ENCODE data around the gene TACR1.

The TACR1 gene

DNA sequence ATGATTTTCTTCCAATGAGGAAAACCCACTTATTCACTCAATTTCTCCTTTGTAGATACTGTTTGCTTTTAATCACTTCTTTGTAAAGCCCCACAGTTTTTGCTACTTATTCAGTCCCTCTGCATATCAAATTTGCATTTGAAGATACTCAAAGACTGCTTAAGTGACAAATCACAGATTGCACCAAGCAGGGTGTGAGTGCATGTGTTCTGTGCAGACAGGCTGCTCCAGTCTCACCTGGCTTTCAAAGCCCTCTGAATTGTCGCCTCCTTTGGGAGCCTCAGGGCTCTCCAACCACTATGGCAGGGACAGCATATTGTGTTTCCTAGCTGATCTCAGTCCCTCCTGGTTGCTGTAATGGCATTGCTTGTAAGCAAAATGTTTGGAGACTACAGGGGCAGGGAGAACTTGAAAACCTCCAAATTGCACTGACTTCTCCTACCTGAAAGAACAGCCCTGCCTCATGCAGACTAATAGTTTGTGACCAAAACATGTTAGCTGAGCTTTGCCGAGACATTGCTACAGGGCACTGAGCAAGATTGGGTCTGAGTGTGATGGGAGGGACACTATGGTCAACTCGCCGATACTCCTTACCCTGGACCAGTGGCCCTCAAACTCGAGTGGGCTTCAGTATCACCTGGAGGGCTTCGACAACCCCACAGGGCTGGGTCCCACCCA is 144.0 kb downstream of the TACR1 start:
- in situ Hi-C loops (cut with MboI; ENCODE audit: low sequenced_read_pairs) = no loop called here

- in situ Hi-C loops (cut with MboI; ENCODE audit: low sequenced_read_pairs) = no loop called here
These were observed 145.0 kb downstream of the TACR1 start for GRCh38 chr2:75054296-75054695.

- in situ Hi-C loops (cut with MboI; ENCODE audit: low sequenced_read_pairs) = no loop called here
These were observed 145.7 kb downstream of the TACR1 start for GRCh38 chr2:75053484-75054112.

- in situ Hi-C loops (cut with MboI; ENCODE audit: low sequenced_read_pairs) = no loop called here
These were observed 151.2 kb downstream of the TACR1 start for GRCh38 chr2:75047992-75048625.

DNA sequence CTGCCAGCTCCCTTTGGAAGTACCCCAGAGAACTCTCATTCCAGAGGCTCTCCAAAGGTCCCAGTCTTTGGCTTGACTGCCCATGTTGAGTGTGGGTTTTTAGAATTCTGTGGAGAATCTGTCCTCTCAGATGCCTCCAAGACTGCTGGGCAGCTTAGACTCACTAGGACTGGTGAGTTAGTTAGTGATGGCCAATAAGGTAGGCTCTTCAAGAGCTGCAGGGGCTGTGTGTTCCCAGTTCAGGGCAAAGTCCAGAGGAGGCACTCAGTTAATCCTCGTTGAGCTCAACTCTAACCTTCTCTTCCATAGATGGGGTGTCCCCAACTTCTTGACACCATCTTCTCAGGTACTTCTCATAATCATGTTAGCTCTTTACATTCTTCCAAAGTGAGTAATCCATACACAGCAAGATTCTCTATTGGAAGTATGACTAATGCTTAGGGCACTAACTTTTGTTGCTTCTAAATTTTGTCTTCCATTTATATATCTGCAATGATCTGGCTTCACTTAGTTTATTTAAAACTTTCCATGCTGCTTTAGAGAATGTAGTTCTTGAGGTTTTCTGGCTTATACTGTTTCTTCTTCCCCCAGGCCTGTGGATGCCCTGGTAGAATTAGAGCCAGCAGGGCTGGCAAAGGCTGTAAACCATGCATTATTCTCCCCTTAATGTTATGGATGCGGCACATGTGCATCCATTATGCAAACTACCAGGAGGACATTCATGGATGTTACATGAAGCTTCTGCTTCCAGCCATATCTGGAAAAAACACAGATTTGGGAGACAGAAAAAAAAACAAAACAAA is 151.9 kb downstream of the TACR1 start:
- in situ Hi-C loops (cut with MboI; ENCODE audit: low sequenced_read_pairs) = no loop called here

DNA sequence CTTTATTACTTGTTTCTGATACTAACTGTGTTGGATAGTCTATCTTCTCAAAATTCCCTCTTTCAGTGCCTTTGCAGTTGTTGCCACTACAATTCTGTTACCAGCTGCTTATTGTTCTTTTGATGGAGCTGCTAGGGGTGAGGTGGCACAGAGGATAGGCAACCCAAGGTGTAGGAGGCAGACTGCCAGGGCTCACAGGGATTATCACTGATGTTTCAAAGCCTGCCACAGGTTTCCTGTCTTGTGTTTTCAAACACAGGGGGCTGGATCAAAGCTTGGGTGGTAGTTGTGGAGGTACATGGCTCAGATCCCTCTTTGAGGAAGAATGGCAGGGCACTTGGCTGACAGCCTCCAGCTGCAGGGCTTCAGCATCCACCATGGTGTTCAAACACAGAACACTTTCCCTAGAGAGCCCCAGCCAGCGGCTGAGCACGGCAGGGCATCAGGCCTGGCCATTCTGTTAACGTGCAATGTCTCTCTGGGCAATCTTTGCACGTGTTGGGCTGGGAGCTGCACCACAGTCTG is 153.7 kb downstream of the TACR1 start:
- in situ Hi-C loops (cut with MboI; ENCODE audit: low sequenced_read_pairs) = no loop called here

DNA sequence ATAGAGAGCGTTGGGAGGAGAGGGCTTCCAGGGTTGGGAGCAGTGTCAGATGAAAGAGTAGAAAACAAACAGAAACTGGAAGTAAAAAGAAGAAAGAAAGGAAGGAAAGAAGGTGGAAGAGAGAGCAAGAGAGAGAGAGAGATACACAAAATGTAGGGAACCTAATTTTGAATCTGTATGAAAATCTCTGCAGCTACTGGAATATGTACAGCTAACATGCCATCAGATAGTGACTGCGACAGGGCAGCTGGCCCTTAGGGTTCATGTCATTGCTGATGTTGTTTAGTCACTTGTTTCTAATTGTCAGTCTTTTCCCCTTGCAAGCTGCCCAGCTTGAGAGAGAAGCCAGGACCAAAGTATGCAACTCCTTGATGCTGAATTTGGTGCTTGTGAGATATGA is 155.0 kb downstream of the TACR1 start:
- in situ Hi-C loops (cut with MboI; ENCODE audit: low sequenced_read_pairs) = no loop called here

- in situ Hi-C loops (cut with MboI; ENCODE audit: low sequenced_read_pairs) = no loop called here
These were observed 156.5 kb downstream of the TACR1 start for GRCh38 chr2:75042823-75043222.

DNA sequence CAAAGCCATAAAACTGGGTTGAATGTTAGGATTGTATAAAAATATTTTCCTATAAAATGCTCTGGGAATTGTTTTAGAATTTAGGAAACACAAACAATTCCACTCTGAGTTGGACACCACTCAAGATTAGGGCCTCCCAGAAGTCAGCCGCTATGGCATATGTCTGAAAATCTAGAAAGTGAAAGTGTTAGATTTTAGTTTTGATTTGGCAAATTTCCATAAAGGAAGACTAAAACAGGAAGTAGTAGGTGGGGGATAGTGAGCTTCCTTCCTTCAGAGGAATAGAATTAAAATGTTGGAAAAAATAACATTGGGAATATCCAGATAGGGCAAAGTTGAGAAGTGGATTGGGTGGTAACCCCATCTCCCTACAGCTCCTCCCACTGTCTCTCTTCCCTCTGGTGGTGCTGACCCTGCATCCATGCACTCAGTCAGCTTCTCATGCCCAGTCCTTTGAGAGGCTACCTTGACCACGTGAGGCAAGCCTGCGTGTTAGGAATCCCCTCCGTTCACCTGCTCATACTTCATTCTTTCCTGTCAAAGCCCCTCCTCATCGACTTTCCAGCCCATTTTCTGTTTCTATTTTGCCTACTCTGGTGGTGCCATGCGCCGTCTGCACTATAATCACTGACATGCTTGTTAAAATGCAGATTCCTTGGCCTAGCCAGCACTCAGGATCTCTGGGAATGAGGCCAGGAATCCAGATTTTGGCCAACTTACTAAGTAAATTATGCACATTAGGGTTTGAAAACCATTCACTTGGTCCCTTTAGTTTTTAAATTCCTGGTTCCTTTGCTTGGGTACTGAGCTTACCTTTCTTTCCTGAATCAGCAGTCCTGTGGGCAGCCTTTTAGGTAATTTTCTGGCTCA is 157.4 kb downstream of the TACR1 start:
- in situ Hi-C loops (cut with MboI; ENCODE audit: low sequenced_read_pairs) = no loop called here

DNA sequence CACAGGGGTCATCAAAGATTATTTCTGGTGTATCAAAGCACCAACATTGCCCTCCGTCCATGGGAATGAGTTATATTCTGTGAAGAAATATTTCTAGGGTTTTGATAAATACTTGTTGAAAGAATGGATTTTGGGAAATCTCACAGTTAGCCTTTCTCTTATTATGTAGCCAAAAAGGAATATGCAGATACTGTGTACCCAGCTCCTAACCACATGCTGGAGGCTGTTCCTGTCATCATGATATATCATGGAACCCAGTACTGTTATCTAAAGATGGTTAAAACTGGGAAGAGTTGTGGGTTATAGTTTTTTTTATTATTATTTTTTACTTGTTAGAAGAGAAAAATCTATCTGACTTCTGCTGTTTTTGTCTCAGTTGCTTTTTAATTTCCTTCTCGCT is 158.1 kb downstream of the TACR1 start:
- in situ Hi-C loops (cut with MboI; ENCODE audit: low sequenced_read_pairs) = no loop called here

GRCh38 chr2:75035444-75036353 is 163.6 kb downstream of the TACR1 start:
- in situ Hi-C loops (cut with MboI; ENCODE audit: low sequenced_read_pairs) = no loop called here

DNA sequence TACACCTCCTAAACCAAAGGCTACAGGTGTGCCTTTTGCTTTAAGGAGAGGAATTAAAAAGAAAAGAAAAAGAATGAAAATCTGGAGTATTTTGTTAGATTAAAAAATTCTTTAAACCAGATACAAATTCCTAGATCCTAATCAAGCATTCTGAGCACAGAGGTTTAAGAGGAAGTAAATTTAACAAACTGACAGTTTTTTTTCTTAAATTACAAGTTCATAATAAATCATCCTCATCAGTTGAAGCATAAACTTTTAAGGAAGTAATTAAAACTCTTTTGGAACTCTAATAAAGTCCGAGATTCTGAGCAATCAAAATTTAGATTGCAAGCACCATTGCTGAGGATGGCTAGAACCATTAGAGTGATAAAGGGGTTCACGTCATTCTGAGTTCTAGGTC is 165.8 kb downstream of the TACR1 start:
- in situ Hi-C loops (cut with MboI; ENCODE audit: low sequenced_read_pairs) = no loop called here

DNA sequence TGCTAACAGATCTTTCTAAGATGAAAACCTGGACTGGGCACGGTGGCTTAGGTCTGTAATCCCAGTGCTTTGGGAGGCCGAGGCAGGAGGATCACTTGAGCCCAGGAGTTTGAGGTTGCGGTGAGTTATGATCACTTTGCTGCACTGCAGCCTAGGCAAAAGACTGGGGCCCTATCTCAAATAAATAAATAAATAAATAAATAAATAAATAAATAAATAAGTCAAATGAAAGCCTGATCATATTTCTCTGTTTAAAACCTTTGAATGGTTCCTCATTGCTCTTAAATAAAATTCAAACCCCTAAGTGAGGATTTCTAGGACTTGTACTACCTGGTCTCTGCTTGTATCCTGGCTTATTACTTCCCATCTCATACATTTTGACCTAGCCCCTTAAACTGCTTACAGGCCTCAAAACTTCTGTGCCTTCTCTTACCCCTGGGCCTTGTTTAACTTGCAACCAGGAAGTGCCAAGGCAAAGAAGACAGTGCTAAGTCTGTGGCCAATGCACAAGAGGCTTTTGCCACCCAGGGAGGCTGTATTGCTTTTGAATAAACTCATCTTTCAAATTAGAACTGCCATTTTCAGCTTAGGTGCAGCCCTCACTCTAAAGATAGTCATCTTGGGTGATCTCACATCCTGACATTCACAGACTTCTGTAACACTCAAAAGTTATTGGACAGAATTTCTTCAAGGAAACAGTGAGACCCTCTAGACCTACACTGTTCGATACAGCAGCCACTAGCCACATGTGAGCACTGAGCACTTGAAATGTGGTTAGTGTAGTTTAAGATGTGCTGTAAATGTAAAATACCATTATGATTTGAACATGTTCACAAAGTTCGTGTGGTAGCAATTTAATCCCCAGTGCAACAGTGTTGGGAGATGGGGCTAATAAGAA is 167.2 kb downstream of the TACR1 start:
- in situ Hi-C loops (cut with MboI; ENCODE audit: low sequenced_read_pairs) = no loop called here

GRCh38 chr2:75031171-75031570 is 168.1 kb downstream of the TACR1 start:
- in situ Hi-C loops (cut with MboI; ENCODE audit: low sequenced_read_pairs) = no loop called here

GRCh38 chr2:75030218-75031009 is 168.9 kb downstream of the TACR1 start:
- in situ Hi-C loops (cut with MboI; ENCODE audit: low sequenced_read_pairs) = no loop called here

- in situ Hi-C loops (cut with MboI; ENCODE audit: low sequenced_read_pairs) = no loop called here
These were observed 171.4 kb downstream of the TACR1 start for GRCh38 chr2:75027886-75028285.

- in situ Hi-C loops (cut with MboI; ENCODE audit: low sequenced_read_pairs) = no loop called here
These were observed 173.5 kb downstream of the TACR1 start for GRCh38 chr2:75025633-75026380.

All from HL-60/S4 treated with retinoic acid at 250 ng/mL for 4 days and 3 days (cell line).